Left lung (tissue), 10 donors: Measurements from ENCODE around the gene SLC35A4. TPM values are rescaled to one million over a fixed set of nuclear protein-coding genes. Genes with fewer than 3 reads are reported as not detected.
A peak's percentile ranks its signal among the peaks of the same experiment; 100 is the strongest.

Experiments used
- ATAC-seq: fragments of 200-7000 bp; cut with Tn5 transposase; one replicate; pipeline ENCODE4 v1.9.1; 2020; ENCODE audit warnings: moderate library complexity
- DNase-seq, 4 donors: peaks; one replicate each; pipeline ENCODE4 v3.0.0-alpha.2; 2013 to 2020
- H3K27ac ChIP-seq, 2 donors: fragments of 200-600 bp; sonication (generic) in 1 of 2; one replicate each; pipeline versions ENCODE4 v1.5.0 to v1.8.0; 2020 to 2021
- H3K27me3 ChIP-seq, 2 donors: fragments of 200-600 bp; sonication (generic) in 1 of 2; one replicate each; pipeline versions ENCODE4 v1.5.0 to v1.8.0; 2020 to 2021
- H3K36me3 ChIP-seq, 2 donors: fragments of 200-600 bp; sonication (generic) in 1 of 2; one replicate each; pipeline versions ENCODE4 v1.5.0 to v1.8.0; 2020 to 2021
- H3K4me1 ChIP-seq, 2 donors: fragments of 200-600 bp; one replicate each; pipeline ENCODE4 v1.8.0; 2021
- H3K4me3 ChIP-seq, 2 donors: fragments of 200-600 bp; sonication (generic) in 1 of 2; one replicate each; pipeline versions ENCODE4 v1.5.0 to v1.8.0; 2020 to 2021; ENCODE audit warnings: mild to moderate bottlenecking in 1 of 2
- H3K9me3 ChIP-seq, 2 donors: fragments of 200-600 bp; sonication (generic) in 1 of 2; one replicate each; pipeline versions ENCODE4 v1.5.0 to v1.8.0; 2020 to 2021
- intact Hi-C, 2 donors: fragments of 100-400 bp; cut with DNase I; formaldehyde crosslinking; loops; one replicate each; pipeline versions ENCODE4 v1.11.2 to v1.14.2; 2022
- polyA plus RNA-seq, 6 donors: library from polyadenylated mRNA; unstranded; fragments of 120-200 nt; gene quantifications; one replicate each; pipeline ENCODE4 v1.2.1, GENCODE V29; 2013; ENCODE audit not compliant: insufficient read length in 6 of 6
- total RNA-seq, 2 donors: library from RNA; stranded (reverse); fragmentation: NEBNext Ultra II Directional; extraction: Animal tissue kit (Norgen Biotek cat#: 25700); gene quantifications; one replicate each; pipeline ENCODE4 v1.2.1, GENCODE V29; 2021
- TF ChIP-seq, protein P1 (sequence below), 2 donors: fragments of 200-600 bp; sonication (generic) in 1 of 2; IDR thresholded peaks; one replicate each; pipeline versions ENCODE4 v1.5.0 to v1.8.0; 2021; ENCODE audit warnings: antibody characterized with exemption in 2 of 2
- donor health status: DM: no; HTN: yes; CAD: no.
- donor health status: DM: no; HTN: no; CAD: no.

The SLC35A4 gene
- total and polyA plus RNA-seq, 8 donors, result 63.8 to 82.8 (median 77.6) TPM

DNA sequence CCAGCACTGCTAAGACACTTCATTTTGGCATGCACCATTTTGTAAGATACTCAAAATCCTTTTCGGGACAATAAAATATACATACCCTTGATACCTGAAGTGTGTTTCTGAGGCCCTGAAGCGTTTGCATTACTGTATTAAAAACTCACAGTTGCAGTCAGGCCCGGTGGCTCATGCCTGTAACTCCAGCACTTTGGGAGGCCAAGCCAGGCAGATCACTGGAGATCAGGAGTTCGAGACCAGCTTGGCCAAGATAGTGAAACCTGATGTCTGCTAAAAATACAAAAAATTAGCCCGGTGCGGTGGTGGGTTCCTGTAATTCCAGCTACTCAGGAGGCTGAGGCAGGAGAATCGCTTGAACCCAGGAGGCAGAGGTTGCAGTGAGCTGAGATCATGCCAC is 19.6 kb upstream of the SLC35A4 start:
- H3K4me3 ChIP-seq, result no peak overlapping the region
- no peak overlapping the region for H3K27ac ChIP-seq
- TF ChIP-seq, protein P1, sequence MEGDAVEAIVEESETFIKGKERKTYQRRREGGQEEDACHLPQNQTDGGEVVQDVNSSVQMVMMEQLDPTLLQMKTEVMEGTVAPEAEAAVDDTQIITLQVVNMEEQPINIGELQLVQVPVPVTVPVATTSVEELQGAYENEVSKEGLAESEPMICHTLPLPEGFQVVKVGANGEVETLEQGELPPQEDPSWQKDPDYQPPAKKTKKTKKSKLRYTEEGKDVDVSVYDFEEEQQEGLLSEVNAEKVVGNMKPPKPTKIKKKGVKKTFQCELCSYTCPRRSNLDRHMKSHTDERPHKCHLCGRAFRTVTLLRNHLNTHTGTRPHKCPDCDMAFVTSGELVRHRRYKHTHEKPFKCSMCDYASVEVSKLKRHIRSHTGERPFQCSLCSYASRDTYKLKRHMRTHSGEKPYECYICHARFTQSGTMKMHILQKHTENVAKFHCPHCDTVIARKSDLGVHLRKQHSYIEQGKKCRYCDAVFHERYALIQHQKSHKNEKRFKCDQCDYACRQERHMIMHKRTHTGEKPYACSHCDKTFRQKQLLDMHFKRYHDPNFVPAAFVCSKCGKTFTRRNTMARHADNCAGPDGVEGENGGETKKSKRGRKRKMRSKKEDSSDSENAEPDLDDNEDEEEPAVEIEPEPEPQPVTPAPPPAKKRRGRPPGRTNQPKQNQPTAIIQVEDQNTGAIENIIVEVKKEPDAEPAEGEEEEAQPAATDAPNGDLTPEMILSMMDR (IDR thresholded peaks at IDR 0.05), result no peak
- H3K27me3 ChIP-seq, result no peaks in the 10 kb centered on the region
- peaks cover 30 to 42% of the 10 kb centered on the region in 2 donors for H3K4me1 ChIP-seq
- intact Hi-C loops, result no loop called here
- no peaks in the 10 kb centered on the region for H3K9me3 ChIP-seq
- H3K36me3 ChIP-seq, result peaks cover 0 to 67% of the 10 kb centered on the region in 2 donors
- ATAC-seq (no peak), DNase-seq (no peak)

DNA sequence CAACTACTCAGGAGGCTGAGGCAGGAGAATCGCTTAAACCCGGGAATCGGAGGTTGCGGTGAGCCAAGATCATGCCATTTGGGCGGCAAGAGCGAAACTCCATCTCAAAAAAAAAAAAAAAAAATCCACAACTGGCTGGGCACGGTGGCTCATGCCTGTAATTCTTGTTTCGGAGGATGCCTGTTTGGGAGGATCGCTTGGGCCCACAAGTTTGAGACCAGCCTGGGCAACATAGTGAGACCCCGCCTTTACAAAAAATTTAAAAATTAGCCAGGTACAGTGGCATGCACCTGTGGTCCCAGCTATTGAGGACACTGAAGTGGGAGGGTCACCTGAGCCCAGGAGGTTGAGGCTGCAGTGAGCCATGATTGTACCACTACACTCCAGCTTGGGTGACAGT is 19.0 kb upstream of the SLC35A4 start:
- Histone ChIP-seq H3K27ac (no peak overlapping the region), H3K9me3 (no peaks in the 10 kb centered on the region), H3K27me3 (no peaks in the 10 kb centered on the region), H3K36me3 (peaks cover 0 to 67% of the 10 kb centered on the region in 2 donors), H3K4me1 (peaks cover 31 to 45% of the 10 kb centered on the region in 2 donors), H3K4me3 (no peak overlapping the region)
- TF ChIP-seq, protein P1 (IDR thresholded peaks at IDR 0.05), result no peak
- ATAC-seq (no peak), DNase-seq (no peak)
- intact Hi-C loops, result no loop called here

- DNase-seq (no peak), ATAC-seq (no peak)
- TF ChIP-seq, protein P1 (IDR thresholded peaks at IDR 0.05), result no peak
- H3K4me1 ChIP-seq, result peaks cover 31 to 45% of the 10 kb centered on the region in 2 donors
- H3K36me3 ChIP-seq, result peaks cover 0 to 67% of the 10 kb centered on the region in 2 donors
- H3K4me3 ChIP-seq, result peak overlapping the region in 1 of 2 donors; percentile 47
- H3K27ac ChIP-seq, result peak overlapping the region; percentile 93 to 95
- H3K27me3 ChIP-seq, result no peaks in the 10 kb centered on the region
- no peaks in the 10 kb centered on the region for H3K9me3 ChIP-seq
- intact Hi-C loops, result no loop called here
Observed at GRCh38 chr5:140546851-140547507, 17.6 kb upstream of the SLC35A4 start.

DNA sequence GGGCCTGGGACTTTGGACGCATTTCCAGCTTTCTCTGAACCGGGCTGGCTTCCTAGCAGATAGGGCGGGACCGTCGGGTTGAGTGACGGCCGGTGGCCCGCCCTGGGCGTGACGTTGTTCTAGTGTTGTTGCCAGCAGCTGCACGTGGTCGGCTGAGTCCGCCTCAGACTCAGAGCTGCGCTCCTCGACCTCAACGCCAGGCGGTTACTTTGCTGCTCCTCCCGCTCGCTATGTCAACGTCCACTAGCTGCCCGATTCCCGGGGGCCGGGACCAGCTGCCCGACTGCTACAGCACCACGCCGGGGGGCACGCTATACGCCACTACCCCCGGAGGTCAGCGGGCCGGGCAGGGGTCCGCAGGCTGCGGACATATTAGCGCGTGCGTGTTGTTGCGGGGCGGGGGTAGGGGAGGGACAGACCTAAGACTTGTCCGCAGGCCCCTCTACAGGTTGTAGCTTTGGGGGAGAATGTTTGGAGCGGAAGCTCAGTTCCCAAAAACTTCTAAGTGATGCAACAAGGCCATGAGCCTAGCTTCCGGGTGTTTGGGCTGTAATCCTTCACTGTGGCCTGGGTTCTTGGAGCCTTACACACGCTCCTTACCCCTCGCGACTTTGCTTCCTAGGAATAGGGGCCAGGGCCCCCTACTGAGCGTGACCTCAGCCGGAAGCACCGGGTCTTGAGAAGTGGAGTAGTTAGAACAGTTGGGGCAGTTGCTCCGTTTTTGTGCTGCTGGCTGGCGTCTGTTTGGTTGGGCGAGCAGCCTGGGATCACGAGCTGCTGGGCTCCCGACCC is 16.9 kb upstream of the SLC35A4 start, which contains the start of gene EIF4EBP3:
EIF4EBP3 (plus strand) TSS at position 155 of the 792 bp plus-strand sequence; CDS start at position 231, 76 bp downstream.
- no peaks in the 10 kb centered on the region for H3K9me3 ChIP-seq
- ATAC-seq (peak; percentile 96), DNase-seq (peak; percentile 97 to 98 (median 98))
- TF ChIP-seq, protein P1 (IDR thresholded peaks at IDR 0.05), result peak; percentile 40 to 82
- no peaks in the 10 kb centered on the region for H3K27me3 ChIP-seq
- H3K4me1 ChIP-seq, result peaks cover 31 to 47% of the 10 kb centered on the region in 2 donors
- H3K36me3 ChIP-seq, result peaks cover 0 to 67% of the 10 kb centered on the region in 2 donors
- intact Hi-C loops, result no loop called here
- H3K27ac ChIP-seq, result peak within 1 kb of the TSS; percentile 93 to 95
- peak within 1 kb of the TSS; percentile 36 to 47 for H3K4me3 ChIP-seq

DNA sequence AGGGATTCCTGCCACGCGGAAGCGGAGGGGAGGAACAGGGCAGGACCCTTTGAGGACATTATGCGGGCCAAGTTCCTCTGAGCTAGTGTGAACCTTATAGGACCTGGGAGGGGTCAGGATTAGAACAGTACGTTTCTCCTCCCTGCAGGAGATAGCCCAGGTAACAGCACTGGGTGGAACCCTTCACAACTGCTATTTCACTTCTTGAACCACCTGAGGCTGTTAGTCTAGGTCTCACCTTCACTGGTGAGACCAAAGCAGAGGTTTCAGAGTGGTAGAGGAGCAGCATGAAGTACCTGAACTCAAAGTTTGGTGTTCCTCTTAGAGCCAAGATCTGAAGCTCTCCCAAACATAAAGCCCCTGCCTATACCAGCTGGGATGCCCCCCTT is 16.3 kb upstream of the SLC35A4 start:
- DNase-seq, result no peak
- peak; percentile 58 for ATAC-seq
- TF ChIP-seq, protein P1 (IDR thresholded peaks at IDR 0.05), result no peak
- Histone ChIP-seq H3K4me3 (peak overlapping the region; percentile 36 to 47), H3K4me1 (peaks cover 31 to 53% of the 10 kb centered on the region in 2 donors), H3K27ac (peak overlapping the region; percentile 93 to 95), H3K36me3 (peaks cover 0 to 65% of the 10 kb centered on the region in 2 donors), H3K9me3 (no peaks in the 10 kb centered on the region), H3K27me3 (no peaks in the 10 kb centered on the region)
- intact Hi-C loops, result no loop called here
